ENCODE measurements around the gene TUBA4A.
A peak's percentile ranks its signal among the peaks of the same experiment; 100 is the strongest.

The TUBA4A gene

DNA sequence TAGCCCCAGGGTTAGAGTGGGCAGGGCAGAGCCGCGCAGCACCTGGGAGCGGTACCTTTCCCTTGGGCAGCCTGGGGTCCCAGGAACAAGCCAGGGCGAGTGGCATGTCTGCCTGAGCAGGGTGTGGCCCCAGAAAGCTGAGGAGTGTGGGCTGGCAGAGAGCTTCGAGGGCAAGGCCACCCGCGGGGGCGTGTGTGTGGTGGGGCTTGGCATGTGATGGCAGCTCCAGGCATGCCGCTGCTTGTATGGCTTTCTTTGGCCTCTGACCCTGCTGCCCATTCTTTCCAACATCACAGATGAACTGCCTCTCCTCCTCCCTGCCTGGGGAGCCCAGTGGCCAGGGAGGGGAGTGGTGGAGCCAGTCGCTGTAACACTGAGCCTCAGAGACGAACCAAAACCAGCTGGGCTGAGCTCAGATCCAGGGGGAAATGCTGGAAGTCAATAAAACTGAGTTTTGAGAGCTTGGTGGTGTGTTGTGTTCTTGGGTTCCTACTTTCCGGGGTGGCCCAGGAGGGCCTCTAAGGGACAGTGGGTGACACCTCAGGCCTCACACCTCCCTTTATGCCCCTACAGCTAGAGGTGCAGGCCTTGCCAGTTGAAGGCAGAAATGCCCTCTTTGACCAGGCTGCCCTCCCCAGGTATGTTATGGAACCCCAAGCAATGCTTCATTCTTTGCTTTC lies 32.9 kb upstream of the TUBA4A start:
- no peak for DNase-seq (ENCODE audit: low read depth in 2 of 2)

- DNase-seq (ENCODE audit: low read depth in 2 of 2) = no peak
Observed at GRCh38 chr2:219285894-219286425, 32.2 kb upstream of the TUBA4A start.

DNA sequence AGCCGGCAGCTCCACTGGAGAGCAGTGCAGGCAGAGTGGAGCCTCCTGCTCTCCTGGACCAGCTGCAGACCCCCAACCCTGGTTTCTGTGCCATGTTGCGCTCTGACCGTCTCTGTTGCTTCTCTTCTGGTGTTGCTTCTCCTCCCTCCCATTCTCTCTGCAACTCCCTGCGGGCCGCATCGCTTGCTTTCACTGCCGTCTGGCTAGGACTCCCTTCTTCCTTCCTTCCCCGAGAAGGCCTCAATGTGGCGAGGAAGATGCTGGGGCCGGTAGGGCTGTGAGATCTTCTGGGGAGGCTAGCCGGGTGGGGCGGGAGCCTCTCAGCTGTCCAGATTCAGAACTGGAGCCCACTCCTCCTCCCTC lies 31.6 kb upstream of the TUBA4A start:
- DNase-seq (ENCODE audit: low read depth in 2 of 2) = no peak

DNA sequence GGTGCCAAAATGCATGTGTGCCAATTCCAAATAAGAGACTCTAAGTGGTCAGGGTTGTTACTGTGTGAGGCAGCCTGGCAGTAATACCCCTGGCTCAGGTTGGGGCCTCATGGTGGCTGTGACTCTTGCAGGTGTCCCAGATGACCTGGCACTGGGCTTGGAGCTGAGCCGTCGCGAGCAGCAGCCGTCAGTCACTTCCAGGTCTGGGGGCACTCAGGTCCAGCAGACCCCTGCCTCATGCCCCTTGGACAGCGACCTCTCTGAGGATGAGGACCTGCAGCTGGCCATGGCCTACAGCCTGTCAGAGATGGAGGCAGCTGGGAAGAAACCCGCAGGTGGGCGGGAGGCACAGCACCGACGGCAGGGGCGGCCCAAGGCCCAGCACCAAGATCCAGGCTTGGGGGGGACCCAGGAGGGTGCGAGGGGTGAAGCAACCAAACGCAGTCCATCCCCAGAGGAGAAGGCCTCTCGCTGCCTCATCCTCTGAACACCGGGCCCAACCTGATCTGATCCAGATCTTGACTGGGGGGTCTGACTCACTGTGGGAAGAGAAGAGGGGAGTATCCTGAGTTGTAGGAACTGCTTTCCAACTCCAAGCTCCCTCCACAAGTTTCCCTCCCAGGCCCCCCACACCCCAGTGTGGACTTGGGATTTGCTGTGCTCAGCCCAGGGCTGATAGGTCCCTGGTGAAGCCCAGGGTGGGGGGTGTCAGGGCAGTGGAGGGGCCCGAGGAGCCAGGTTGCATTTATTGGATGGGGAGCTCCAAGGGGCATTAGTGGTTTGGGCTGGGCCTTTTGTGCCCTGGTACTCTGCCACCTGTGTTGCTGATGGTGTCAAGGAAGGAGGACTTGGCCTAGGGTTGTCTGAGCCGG lies 31.0 kb upstream of the TUBA4A start:
- DNase-seq (ENCODE audit: low read depth in 2 of 2) = no peak

DNA sequence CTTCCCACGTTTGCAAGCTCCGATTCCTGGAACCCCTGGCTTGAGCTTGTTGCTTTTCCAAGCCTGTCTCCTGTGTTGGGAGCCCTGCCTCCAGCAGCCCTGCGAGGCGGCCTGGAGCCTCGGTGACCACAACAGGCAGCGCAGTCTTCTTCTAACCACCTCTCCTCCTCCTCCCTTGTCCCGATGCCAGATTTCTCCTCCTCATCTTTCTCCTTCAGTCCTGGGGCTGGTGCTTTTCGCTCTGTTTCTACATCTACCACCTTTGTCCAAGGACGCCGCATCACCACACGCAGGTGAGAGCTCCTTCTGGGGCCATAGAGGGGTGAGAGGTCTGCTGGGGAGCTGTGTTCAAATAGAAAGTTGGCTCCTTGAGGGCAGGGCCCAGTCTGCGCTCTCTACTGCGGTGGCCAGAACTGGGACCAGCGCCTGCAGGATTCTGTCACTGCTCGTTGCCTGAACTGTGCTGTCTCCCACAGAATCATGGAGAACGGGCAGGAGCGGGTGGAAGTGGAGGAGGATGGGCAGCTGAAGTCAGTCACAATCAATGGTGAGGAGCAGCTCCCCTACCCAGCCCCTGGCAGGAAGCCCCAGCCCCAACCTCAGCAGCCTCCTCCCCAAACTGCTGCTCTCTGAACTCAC lies 29.3 kb upstream of the TUBA4A start:
- DNase-seq (ENCODE audit: low read depth in 2 of 2) = no peak

DNA sequence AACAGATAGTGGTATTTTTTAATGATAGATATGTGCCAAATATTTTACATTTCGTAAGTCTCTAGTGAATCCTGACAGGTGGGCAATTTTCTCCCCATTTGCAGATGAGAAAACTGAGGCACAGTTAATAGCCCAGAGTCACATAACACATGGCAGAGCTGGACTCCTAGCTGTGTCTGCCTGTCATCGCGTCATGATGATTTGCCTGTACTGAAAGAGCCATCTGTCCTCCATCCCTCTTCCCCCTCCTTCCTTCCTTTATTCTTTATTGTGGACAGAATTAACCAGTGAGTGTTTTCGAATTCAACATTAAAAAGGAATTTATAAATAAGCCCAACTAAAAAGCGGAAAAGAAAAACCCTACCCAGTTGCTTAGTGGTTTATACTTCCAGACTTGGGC lies 28.7 kb upstream of the TUBA4A start:
- DNase-seq (ENCODE audit: low read depth in 2 of 2) = no peak

- no peak for DNase-seq (ENCODE audit: low read depth in 2 of 2)
Observed at GRCh38 chr2:219281588-219281987, 27.9 kb upstream of the TUBA4A start.

DNA sequence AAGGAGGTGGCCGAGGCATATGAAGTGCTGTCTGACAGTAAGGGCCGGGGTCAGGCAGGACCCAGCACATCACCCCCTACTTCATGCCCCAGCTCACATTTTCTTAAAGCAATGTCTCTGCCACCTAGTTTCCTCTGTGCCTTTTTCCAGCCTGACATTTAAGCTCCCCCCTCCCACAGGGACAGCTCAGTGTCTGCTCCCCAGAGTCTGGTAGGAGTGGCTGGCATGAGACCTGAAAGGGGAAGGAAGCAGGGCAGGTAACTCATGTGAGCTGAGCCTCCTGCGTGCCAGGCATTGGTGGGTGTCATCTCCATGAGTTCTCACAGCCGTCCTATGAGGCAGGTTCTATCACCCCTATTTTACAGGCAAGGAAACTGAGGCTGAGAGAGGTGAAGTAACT lies 26.9 kb upstream of the TUBA4A start:
- DNase-seq (ENCODE audit: low read depth in 2 of 2) = no peak

DNA sequence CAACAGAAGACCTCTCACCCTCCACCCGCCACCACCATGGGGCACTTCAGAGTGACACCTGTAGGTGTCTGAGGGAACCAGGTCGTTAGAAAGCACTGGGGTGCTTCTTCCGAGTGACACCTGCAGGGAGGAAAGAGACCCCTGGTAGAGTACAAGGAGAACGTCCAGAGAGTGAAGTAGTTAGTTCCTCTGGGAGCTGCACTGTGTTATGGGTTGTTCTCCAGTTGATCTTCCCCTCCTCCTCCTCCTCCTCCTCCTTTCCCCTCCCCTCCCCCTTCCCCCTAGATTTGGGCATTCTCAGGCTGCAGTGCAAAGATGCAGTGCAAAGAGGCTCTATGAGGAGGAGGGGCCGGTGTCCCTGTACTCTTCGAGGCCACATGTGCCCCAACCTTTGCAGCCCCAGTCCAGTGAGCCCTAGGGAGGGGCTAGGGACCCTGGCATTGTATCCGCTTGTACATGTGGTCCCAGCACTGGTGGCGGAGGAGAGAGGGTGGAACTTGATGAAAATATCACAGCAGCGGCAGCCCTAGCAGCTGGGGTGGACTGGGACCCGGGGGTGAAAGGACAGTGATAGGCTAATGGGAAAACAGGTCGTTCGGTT lies 26.3 kb upstream of the TUBA4A start:
- no peak for DNase-seq (ENCODE audit: low read depth in 2 of 2)

DNA sequence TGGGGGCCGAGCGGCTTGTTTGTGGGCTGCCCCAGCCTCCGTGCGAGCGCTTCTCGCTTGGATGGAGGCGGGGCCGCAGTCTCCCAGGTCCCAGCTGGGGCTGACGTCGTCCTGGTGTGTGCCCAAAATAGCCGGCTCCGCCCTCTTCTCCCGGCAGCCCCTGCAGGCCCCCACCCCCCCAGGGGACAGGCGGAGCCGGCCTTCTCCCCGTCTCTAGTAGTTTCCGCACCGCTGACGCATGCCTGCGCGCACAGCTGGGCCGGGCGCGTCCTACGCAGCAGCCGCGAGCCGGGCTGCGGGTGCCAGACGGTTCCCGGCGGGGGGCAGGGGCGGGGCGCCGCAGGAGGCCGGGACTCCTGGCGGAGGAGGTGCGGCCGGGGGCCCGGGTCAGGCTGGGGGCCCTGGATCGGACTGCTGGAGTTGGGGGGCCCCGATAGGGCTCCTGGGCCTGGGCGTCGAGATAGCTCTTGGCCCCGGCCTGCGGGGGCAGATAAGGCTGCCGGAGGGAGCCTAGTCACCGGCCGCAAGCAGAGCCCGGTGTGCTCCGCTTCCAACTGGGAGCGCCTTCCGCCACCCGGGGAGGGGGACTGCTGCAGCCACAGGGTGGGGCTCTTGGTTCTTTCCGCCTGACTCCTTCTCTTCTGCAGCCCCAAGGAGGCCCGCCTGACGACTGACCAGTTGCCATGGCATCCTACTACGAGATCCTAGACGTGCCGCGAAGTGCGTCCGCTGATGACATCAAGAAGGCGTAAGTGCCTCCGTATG lies 25.6 kb upstream of the TUBA4A start, which contains the start of gene DNAJB2:
DNAJB2 (plus strand) TSS at position 216 of the 765 bp plus-strand sequence; CDS start at position 684, 468 bp downstream.
- peak; percentile 98 to 100 for DNase-seq (ENCODE audit: low read depth in 2 of 2)

DNA sequence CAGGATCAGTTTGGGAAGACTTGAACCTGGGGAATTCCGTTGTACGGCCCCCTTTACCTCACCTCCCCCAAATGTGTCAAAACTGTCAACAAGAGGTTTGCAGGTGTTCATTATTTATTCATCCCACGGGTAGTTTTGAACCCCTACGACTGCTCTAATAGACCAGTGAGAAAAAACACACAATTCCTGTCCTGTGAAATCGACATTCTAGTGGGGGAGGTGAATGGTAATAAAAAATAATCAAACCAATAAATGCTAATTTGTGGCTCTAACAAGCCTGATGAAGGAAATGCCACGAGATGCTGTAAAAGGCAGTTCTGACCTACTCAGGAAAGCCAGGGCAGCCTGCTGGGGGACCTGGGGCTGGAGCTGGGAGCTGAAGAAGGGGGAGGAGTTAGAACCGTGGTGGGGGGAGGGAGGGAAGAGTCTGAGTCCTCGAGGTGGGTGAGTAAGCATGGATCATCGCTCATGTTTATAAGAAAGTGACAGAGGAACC lies 25.0 kb upstream of the TUBA4A start:
- no peak for DNase-seq (ENCODE audit: low read depth in 2 of 2)

DNA sequence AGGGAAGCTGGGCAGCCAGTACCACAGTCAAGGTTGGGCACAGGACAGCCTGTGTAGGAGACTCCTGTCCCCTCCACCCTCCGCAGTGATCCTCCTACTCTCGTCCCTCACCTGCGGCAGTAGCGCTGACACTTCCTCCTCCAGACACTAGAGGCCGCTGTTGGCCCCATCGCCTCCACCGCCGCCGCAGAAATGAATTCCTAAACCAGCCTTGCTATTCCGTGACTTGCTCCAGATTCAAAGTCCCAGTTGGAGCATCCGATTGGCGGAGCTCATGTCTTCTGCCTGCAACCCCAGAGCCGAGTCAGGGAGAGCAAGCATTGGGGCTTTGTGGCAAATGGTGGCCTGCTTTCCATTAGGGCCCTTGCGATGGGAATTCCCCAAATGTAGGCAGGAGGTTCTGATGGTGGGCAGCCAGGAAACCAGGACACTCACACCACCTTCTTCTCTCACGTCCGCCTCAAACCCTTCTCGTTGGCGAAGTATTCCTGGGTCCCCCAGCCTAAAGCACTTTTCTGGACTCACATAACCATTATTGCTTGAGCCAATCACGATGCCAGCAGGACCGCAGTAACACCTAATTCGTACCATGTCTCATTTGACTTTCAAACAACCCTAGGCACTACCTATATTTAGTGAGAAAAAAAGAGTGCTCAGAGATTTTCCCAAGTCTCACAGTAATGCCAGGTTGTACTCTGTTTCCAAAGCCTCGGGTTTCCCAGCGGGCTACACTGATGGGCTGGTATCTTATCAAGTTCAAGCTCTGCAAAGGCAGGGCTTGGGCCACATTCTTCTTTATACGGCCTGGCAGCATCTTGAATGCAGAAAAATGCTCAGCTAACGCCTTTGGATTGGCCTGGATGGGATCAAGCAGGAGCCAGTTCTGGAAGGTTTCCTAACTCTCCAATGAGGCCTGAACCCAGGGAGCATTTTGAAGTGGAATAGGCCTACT lies 24.3 kb upstream of the TUBA4A start:
- DNase-seq (ENCODE audit: low read depth in 2 of 2) = peak; percentile 47 to 55

DNA sequence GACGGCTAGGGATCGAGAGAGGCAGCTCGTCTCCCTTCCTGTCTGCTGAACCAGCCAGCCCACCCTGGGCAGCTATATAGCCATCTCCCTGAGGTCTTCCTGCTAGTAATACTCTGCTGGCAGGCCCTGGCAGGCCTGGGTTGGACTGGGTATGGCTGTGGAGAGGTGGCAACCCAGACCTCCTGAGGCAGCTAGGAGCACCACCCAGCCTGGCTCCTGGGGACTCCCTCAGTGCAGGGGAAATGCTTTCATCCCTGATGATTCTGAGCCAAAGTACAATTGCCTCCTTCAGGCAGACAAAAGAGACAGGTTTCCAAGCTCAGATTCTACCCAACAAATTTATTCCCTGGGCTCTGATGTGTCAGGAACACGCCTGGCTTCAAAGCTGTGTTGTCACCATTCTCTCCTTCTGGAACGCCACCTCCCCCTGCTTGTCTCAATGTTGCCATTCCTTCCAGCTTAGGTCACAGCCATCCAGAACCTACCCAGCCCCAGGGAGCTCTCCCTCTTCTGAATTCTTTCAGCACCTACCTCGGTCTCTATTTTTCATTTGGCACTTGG lies 20.7 kb upstream of the TUBA4A start:
- DNase-seq (ENCODE audit: low read depth in 2 of 2) = no peak

- no peak for DNase-seq (ENCODE audit: low read depth in 2 of 2)
Observed at GRCh38 chr2:219273937-219274336, 20.2 kb upstream of the TUBA4A start.

DNA sequence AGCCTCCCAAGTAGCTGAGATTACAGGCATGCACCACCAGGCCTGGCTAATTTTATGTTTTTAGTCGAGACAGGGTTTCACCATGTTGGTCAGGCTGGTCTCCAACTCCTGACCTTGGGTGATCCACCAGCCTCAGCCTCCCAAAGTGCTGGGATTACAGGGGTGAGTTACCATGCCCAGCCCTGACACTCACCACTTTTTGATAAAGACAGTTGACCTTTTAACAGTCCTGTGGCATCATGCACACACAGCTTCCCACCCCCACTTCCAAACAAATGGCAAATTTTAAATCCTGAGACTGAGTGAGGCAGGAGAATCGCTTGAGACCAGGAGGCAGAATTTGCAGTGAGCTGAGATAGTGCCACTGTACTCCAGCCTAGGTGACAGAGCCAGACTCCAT lies 19.3 kb upstream of the TUBA4A start:
- DNase-seq (ENCODE audit: low read depth in 2 of 2) = no peak

GRCh38 chr2:219272356-219272755 lies 18.6 kb upstream of the TUBA4A start:
- no peak for DNase-seq (ENCODE audit: low read depth in 2 of 2)

- no peak for DNase-seq (ENCODE audit: low read depth in 2 of 2)
Observed at GRCh38 chr2:219271021-219271420, 17.3 kb upstream of the TUBA4A start.

GRCh38 chr2:219270055-219270372 lies 16.3 kb upstream of the TUBA4A start:
- no peak for DNase-seq (ENCODE audit: low read depth in 2 of 2)

GRCh38 chr2:219269362-219270054 lies 15.8 kb upstream of the TUBA4A start:
- DNase-seq (ENCODE audit: low read depth in 2 of 2) = no peak
